Breast epithelium (tissue), 4 donors: ENCODE measurements around the gene CENPQ. TPM values are rescaled to one million over a fixed set of nuclear protein-coding genes. Genes with fewer than 3 reads are reported as not detected.
A peak's percentile ranks its signal among the peaks of the same experiment; 100 is the strongest.

Source experiments
- DNase-seq, 2 donors: peaks; one replicate each; pipeline ENCODE4 v3.0.0-alpha.2; 2019; ENCODE audit warnings: low spot score in 2 of 2
- H3K27ac ChIP-seq, 2 donors: fragments of 200-600 bp; sonication (generic) in 1 of 2; one replicate each; pipeline ENCODE4 v1.5.1; 2016 to 2019; ENCODE audit warnings: mild to moderate bottlenecking in 1 of 2
- H3K27me3 ChIP-seq, 2 donors: fragments of 200-600 bp; sonication (generic) in 1 of 2; one replicate each; pipeline versions ENCODE4 v1.5.1 to v1.6.0; 2017 to 2019; ENCODE audit warnings: control low read depth in 1 of 2, mild to moderate bottlenecking in 1 of 2
- H3K36me3 ChIP-seq: fragments of 200-600 bp; one replicate; pipeline ENCODE4 v1.5.1; 2019
- H3K4me1 ChIP-seq, 2 donors: fragments of 200-600 bp; sonication (generic); one replicate each; pipeline ENCODE4 v1.5.1; 2016 to 2019; ENCODE audit warnings: control low read depth in 1 of 2
- H3K4me3 ChIP-seq, 3 donors: fragments of 200-600 bp; sonication (generic); 1 replicate in 2 of 3; 2 replicates in 1 of 3; pipeline ENCODE4 v1.5.1; 2016 to 2019; ENCODE audit warnings: mild to moderate bottlenecking in 3 of 3, moderate library complexity in 2 of 3
- H3K9me3 ChIP-seq, 2 donors: fragments of 200-600 bp; sonication (generic) in 1 of 2; one replicate each; pipeline ENCODE4 v1.5.1; 2016 to 2019; ENCODE audit warnings: control low read depth in 1 of 2
- CTCF ChIP-seq, 3 donors: fragments of 450-650 bp; IDR thresholded peaks; one replicate each; pipeline ENCODE4 v1.5.1; 2016 to 2017; ENCODE audit warnings: antibody characterized with exemption in 3 of 3, mild to moderate bottlenecking in 3 of 3, moderate library complexity in 3 of 3
- POLR2A ChIP-seq: fragments of 450-650 bp; IDR thresholded peaks from one replicate; pipeline ENCODE4 v1.6.1; 2016; ENCODE audit warnings: antibody characterized with exemption, mild to moderate bottlenecking, moderate library complexity
- POLR2AphosphoS5 ChIP-seq, 3 donors: sonication (generic); formaldehyde crosslinking; IDR thresholded peaks; one replicate each; pipeline ENCODE4 v1.6.1; 2017; ENCODE audit warnings: antibody characterized with exemption in 3 of 3
- intact Hi-C: fragments of 100-400 bp; cut with DNase I; formaldehyde crosslinking; loops from one replicate; pipeline ENCODE4 v1.15.1; 2023; ENCODE audit warnings: low total_unique reads
- total RNA-seq, 3 donors: library from RNA; depleted of rRNA; stranded (reverse); fragments of >200 nt; gene quantifications; one replicate each; pipeline ENCODE4 v1.1.0, GENCODE V29; 2016

Gene CENPQ
- total RNA-seq, 3 donors from 2014 or later: 2.9 to 9.7 (median 6.4) TPM

GRCh38 chr6:49523901-49524300, 60.7 kb downstream of the CENPQ start:
- no peaks in the 10 kb centered on the region for H3K9me3 ChIP-seq
- no peak overlapping the region for H3K4me3 ChIP-seq
- no peaks in the 10 kb centered on the region for H3K4me1 ChIP-seq
- no peaks in the 10 kb centered on the region for H3K27me3 ChIP-seq
- DNase-seq: no peak
- intact Hi-C loops: no loop called here
- no peak overlapping the region for H3K27ac ChIP-seq
- TF ChIP-seq CTCF (IDR thresholded peaks at IDR 0.05) (no peak), POLR2AphosphoS5 (IDR thresholded peaks at IDR 0.05) (no peak), POLR2A (no peak)
- no peaks in the 10 kb centered on the region for H3K36me3 ChIP-seq

- intact Hi-C loops: no loop called here
- no peaks in the 10 kb centered on the region for H3K4me1 ChIP-seq
- TF ChIP-seq CTCF (IDR thresholded peaks at IDR 0.05) (no peak), POLR2AphosphoS5 (IDR thresholded peaks at IDR 0.05) (no peak), POLR2A (no peak)
- no peaks in the 10 kb centered on the region for H3K9me3 ChIP-seq
- peak in 1 of 2 donors; percentile 20 for DNase-seq
- no peak overlapping the region for H3K4me3 ChIP-seq
- no peak overlapping the region for H3K27ac ChIP-seq
- no peaks in the 10 kb centered on the region for H3K27me3 ChIP-seq
- H3K36me3 ChIP-seq: no peaks in the 10 kb centered on the region
These were observed 61.4 kb downstream of the CENPQ start for GRCh38 chr6:49524541-49524940.

- intact Hi-C loops: no loop called here
- H3K27ac ChIP-seq: no peak overlapping the region
- no peak for DNase-seq
These were observed 63.4 kb downstream of the CENPQ start for GRCh38 chr6:49526598-49526997.

GRCh38 chr6:49527320-49527719, 64.2 kb downstream of the CENPQ start:
- TF ChIP-seq CTCF (IDR thresholded peaks at IDR 0.05): no peak
- no peak for TF ChIP-seq POLR2AphosphoS5 (IDR thresholded peaks at IDR 0.05)
- no peak for TF ChIP-seq POLR2A
- no peak overlapping the region for H3K27ac ChIP-seq
- no peak overlapping the region for H3K4me3 ChIP-seq
- no peaks in the 10 kb centered on the region for H3K9me3 ChIP-seq
- H3K4me1 ChIP-seq: no peaks in the 10 kb centered on the region
- intact Hi-C loops: no loop called here
- no peaks in the 10 kb centered on the region for H3K36me3 ChIP-seq
- no peaks in the 10 kb centered on the region for H3K27me3 ChIP-seq
- no peak for DNase-seq

More at GRCh38 chr6:49526598-49526997, 63.4 kb downstream of the CENPQ start:
- Histone ChIP-seq H3K4me1 (no peaks in the 10 kb centered on the region), H3K9me3 (no peaks in the 10 kb centered on the region), H3K27me3 (no peaks in the 10 kb centered on the region), H3K4me3 (no peak overlapping the region), H3K36me3 (no peaks in the 10 kb centered on the region)
- TF ChIP-seq CTCF (IDR thresholded peaks at IDR 0.05) (no peak), POLR2AphosphoS5 (IDR thresholded peaks at IDR 0.05) (no peak), POLR2A (no peak)

- no peak overlapping the region for H3K4me3 ChIP-seq
- H3K4me1 ChIP-seq: no peaks in the 10 kb centered on the region
- no peak for DNase-seq
- no peaks in the 10 kb centered on the region for H3K36me3 ChIP-seq
- no peaks in the 10 kb centered on the region for H3K27me3 ChIP-seq
- TF ChIP-seq CTCF (IDR thresholded peaks at IDR 0.05) (no peak), POLR2A (no peak), POLR2AphosphoS5 (IDR thresholded peaks at IDR 0.05) (no peak)
- no peak overlapping the region for H3K27ac ChIP-seq
- H3K9me3 ChIP-seq: no peaks in the 10 kb centered on the region
- intact Hi-C loops: no loop called here
These were observed 65.4 kb downstream of the CENPQ start for GRCh38 chr6:49528571-49528970.
